CD8-positive, alpha-beta memory T cell (primary cell): ENCODE measurements around the gene C22orf42. TPM values are rescaled to one million over a fixed set of nuclear protein-coding genes. Genes with fewer than 3 reads are reported as not detected.

Source experiments
- CTCF ChIA-PET: fragments of 350-600 bp; sonication (Branson Sonifier 250); formaldehyde crosslinking; loops from one replicate; lab custom pipeline; 2021; ENCODE audit warnings: antibody characterized with exemption; lab: Charles Lee
- POLR2A ChIA-PET: fragments of 350-600 bp; sonication (Branson Sonifier 250); formaldehyde crosslinking; loops from one replicate; lab custom pipeline; 2021; ENCODE audit warnings: antibody characterized with exemption; lab: Charles Lee
- DNase-seq, 5 donors: peaks; one replicate each; pipeline versions ENCODE4 v3.0.0 to v3.0.0-alpha.2; 2020 to 2022; ENCODE audit warnings: mixed read lengths in 1 of 5
- H3K27ac ChIP-seq: one replicate; pipeline ENCODE4 v1.7.0; 2013; ENCODE audit warnings: low read depth, mild to moderate bottlenecking, low read length, moderate library complexity
- H3K27me3 ChIP-seq: 2 replicates; pipeline ENCODE4 v1.7.0; 2013; ENCODE audit warnings: low read length, mild to moderate bottlenecking; ENCODE audit not compliant: insufficient read depth, poor library complexity, severe bottlenecking
- H3K36me3 ChIP-seq: 2 replicates; pipeline ENCODE4 v1.7.0; 2013; ENCODE audit warnings: mild to moderate bottlenecking, low read length, moderate library complexity; ENCODE audit not compliant: insufficient read depth
- H3K4me1 ChIP-seq: 2 replicates; pipeline ENCODE4 v1.7.0; 2013; ENCODE audit warnings: mild to moderate bottlenecking, low read length, moderate library complexity; ENCODE audit not compliant: insufficient read depth
- H3K4me3 ChIP-seq: 2 replicates; pipeline ENCODE4 v1.7.0; 2013; ENCODE audit warnings: mild to moderate bottlenecking, low read length
- H3K9me3 ChIP-seq: 2 replicates; pipeline ENCODE4 v1.7.0; 2013; ENCODE audit warnings: mild to moderate bottlenecking, low read length
- H3K27ac Mint-ChIP-seq, 8 donors: one replicate each; pipeline ENCODE4 v1.8.0; 2020 to 2021; ENCODE audit warnings: mixed read lengths in 8 of 8, mild to moderate bottlenecking in 6 of 8, inconsistent platforms in 3 of 8, moderate library complexity in 3 of 8
- H3K27me3 Mint-ChIP-seq, 2 donors: one replicate each; pipeline ENCODE4 v1.8.0; 2020 to 2021; ENCODE audit warnings: mixed read lengths in 2 of 2, mild to moderate bottlenecking in 1 of 2, moderate library complexity in 1 of 2
- H3K36me3 Mint-ChIP-seq, 3 donors: one replicate each; pipeline ENCODE4 v1.8.0; 2020 to 2021; ENCODE audit warnings: mixed read lengths in 3 of 3, inconsistent platforms in 1 of 3, mild to moderate bottlenecking in 1 of 3
- H3K4me1 Mint-ChIP-seq, 3 donors: one replicate each; pipeline ENCODE4 v1.8.0; 2020 to 2021; ENCODE audit warnings: mixed read lengths in 3 of 3, inconsistent platforms in 1 of 3, mild to moderate bottlenecking in 1 of 3
- H3K4me3 Mint-ChIP-seq, 7 donors: one replicate each; pipeline ENCODE4 v1.8.0; 2020 to 2021; ENCODE audit warnings: mixed read lengths in 7 of 7, mild to moderate bottlenecking in 6 of 7, moderate library complexity in 4 of 7, inconsistent platforms in 2 of 7
- H3K9me3 Mint-ChIP-seq, 5 donors: one replicate each; pipeline ENCODE4 v1.8.0; 2020 to 2022; ENCODE audit warnings: mixed read lengths in 5 of 5, mild to moderate bottlenecking in 3 of 5, moderate library complexity in 2 of 5, inconsistent platforms in 1 of 5
- polyA plus RNA-seq: library from polyadenylated mRNA; unstranded; fragments of 300-500 nt; fragmentation: Illumina TruSeq; gene quantifications from one replicate; pipeline ENCODE4 v1.2.3, GENCODE V29; 2021
- total RNA-seq, 2 experiments: library from RNA; stranded (reverse); gene quantifications; one replicate each; pipeline ENCODE4 v1.2.3, GENCODE V29; 2021

Gene C22orf42
- total and polyA plus RNA-seq, 3 experiments from 2014 or later: not detected

DNA sequence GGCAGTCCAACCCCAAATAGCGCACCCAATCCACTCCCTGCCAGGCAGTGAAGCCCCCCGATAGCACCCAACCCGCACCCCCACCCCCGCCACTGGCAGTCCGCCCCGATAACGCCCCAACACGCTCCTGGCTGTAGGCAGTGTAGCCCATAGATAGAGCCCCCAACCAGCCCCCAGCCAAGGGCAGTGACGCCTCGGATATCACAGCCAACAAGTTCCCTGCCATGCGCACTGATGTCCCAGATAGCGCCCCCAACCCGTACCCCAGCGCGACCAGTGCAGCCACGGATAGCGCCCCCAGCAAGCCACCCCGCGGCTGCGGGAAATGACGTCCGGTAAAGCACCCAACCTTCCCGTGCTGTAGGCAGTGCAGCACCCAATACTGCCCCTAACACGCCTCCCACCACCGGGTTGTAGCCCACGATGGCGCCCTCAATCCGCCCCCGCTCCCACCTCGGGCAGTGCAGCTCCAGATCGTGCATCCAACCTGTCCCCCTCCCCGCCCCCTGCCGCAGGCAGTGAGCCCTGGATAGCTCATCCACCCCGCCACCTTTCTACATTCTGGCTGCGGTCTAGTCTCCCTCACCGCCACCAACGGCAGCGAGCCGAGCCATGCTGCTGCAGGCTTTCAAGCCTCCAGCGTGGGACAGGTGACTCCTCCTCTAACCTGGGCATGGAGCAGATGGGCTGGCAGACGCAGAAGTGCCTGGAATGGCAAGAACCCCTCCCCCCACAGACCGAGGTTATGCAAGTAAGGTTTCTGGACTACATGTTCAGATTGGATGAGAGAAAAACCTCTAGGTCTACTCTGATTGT lies 45.1 kb upstream of the C22orf42 start:
- Mint-ChIP-seq H3K27me3 (peaks cover 2 to 16% of the 10 kb centered on the region in 2 donors), H3K4me1 (peaks cover 51 to 60% (median 60%) of the 10 kb centered on the region in 3 donors), H3K9me3 (no peaks in the 10 kb centered on the region), H3K27ac (peak overlapping the region in 7 of 8 donors; percentile 6 to 91 (median 81)), H3K36me3 (no peaks in the 10 kb centered on the region), H3K4me3 (peak overlapping the region; percentile 75 to 91 (median 85))
- Histone ChIP-seq H3K27ac (no peak overlapping the region), H3K9me3 (no peaks in the 10 kb centered on the region), H3K36me3 (no peaks in the 10 kb centered on the region), H3K27me3 (no peaks in the 10 kb centered on the region), H3K4me1 (peaks cover 49% of the 10 kb centered on the region), H3K4me3 (peak overlapping the region; percentile 44)
- POLR2A ChIA-PET: no interaction called here
- peak in 3 of 5 donors; percentile 36 to 67 (median 41) for DNase-seq
- CTCF ChIA-PET: no interaction called here

DNA sequence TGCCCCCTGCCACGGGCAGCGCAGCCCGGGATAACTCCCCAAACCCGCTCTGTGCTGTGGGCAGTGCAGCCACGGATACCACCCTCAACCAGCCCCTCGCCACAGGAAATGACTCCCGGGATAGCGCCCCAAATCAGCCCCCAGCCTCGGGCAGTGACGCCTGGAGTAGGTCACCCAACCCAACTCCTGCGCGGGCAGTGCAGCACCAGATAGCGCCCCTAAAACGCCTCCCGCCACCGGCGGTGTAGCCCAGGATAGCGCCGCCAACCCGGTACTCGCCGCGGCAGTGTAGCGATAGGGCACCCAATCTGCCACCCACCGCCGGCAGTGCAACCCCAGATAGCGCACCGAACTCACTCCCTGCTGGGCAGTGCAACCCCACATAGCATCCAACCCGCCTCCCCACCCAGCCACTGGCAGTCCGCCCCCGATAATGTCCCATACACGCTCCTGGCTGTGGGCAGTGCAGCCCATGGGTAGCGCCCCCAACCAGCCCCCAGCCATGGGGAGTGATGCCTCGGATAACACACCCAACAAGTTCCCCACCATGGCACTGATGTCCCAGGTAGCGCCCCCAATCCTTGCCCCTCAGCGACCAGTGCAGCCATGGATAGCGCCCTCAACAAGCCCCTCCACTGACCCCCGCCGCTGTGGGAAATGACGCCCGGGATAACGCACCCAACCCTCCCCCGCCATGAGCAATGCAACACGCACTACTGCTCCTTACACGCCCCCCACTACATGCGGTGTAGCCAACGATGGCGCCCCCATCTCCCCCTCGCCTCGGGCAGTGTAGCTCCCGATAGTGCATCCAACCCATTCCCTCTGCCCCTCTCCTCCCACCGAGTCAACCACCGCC lies 44.3 kb upstream of the C22orf42 start:
- H3K4me3 ChIP-seq: peak overlapping the region; percentile 56
- no peak overlapping the region for H3K27ac ChIP-seq
- peak overlapping the region in 5 of 8 donors; percentile 7 to 88 (median 32) for H3K27ac Mint-ChIP-seq
- H3K27me3 ChIP-seq: no peaks in the 10 kb centered on the region
- H3K4me1 Mint-ChIP-seq: peaks cover 51 to 62% (median 60%) of the 10 kb centered on the region in 3 donors
- peaks cover 49% of the 10 kb centered on the region for H3K4me1 ChIP-seq
- peak overlapping the region; percentile 75 to 91 (median 84) for H3K4me3 Mint-ChIP-seq
- no peaks in the 10 kb centered on the region for H3K9me3 Mint-ChIP-seq
- ChIA-PET POLR2A (no interaction called here), CTCF (no interaction called here)
- H3K27me3 Mint-ChIP-seq: peaks cover 2 to 19% of the 10 kb centered on the region in 2 donors
- no peaks in the 10 kb centered on the region for H3K36me3 Mint-ChIP-seq
- no peaks in the 10 kb centered on the region for H3K9me3 ChIP-seq
- H3K36me3 ChIP-seq: no peaks in the 10 kb centered on the region
- peak in 1 of 5 donors; percentile 23 for DNase-seq

DNA sequence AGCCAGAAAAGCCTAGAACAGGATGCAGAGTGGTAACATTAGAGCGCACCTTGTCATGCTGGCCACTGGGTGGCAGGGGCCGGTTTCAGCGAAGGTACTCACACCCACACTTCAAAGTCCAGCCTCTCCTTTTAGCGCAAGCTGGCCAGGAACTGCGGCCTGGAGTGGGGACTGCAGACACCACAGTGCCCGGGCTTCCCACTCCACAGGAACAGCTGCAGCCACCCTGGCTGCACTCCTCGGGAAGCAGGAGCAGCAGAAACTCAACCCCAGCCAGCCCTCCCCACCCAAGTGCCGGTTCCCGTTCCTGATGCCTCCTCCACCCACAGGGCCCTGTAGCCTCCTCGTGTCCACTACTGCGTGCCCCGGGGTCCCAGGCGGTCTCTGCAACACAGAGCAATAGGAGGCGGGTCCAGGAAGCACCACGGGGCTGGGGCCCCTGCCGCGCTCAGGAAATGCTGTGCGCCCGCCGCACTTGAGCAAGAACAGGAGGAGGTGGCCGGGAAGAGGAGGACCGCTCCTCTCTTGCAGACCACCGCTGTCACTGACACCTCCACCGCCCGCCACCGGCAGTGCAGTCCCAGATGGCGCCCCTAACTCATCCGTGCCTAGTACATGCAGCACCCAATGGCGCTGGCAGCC lies 43.6 kb upstream of the C22orf42 start:
- Mint-ChIP-seq H3K27me3 (peaks cover 2 to 19% of the 10 kb centered on the region in 2 donors), H3K4me1 (peaks cover 51 to 62% (median 60%) of the 10 kb centered on the region in 3 donors), H3K9me3 (no peaks in the 10 kb centered on the region), H3K36me3 (no peaks in the 10 kb centered on the region), H3K4me3 (peak overlapping the region; percentile 75 to 91 (median 84)), H3K27ac (peak overlapping the region in 6 of 8 donors; percentile 21 to 88 (median 66))
- CTCF ChIA-PET: interaction anchor here (0.9 to 1.5 kb wide), 3 partner anchors 8 to 271 kb away, joined by 3 read pairs; no protein-coding TSS in a partner anchor
- no peaks in the 10 kb centered on the region for H3K36me3 ChIP-seq
- peak in 1 of 5 donors; percentile 18 for DNase-seq
- H3K27ac ChIP-seq: no peak overlapping the region
- H3K27me3 ChIP-seq: no peaks in the 10 kb centered on the region
- POLR2A ChIA-PET: no interaction called here
- H3K4me1 ChIP-seq: peaks cover 49% of the 10 kb centered on the region
- H3K4me3 ChIP-seq: peak overlapping the region; percentile 56
- no peaks in the 10 kb centered on the region for H3K9me3 ChIP-seq

DNA sequence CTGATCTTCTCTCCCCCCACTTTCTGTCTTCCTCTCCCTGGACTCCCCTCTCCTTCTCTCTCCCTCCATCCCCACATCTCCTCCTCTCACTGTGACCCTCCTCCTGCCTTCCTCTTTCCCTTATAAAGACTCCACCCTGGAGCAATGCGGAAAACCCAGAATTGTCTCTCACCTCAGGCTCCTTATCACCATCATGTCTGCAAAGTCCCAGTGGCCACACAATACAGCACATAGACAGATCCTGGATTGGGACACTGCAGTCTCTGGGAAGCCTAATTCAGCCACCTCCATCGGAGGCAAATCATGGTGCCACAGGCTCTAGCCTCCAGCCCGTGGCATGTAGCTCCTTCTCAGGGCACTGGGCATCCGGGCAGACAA lies 43.0 kb upstream of the C22orf42 start:
- Histone ChIP-seq H3K9me3 (no peaks in the 10 kb centered on the region), H3K36me3 (no peaks in the 10 kb centered on the region), H3K4me1 (peaks cover 49% of the 10 kb centered on the region), H3K27me3 (no peaks in the 10 kb centered on the region), H3K27ac (no peak overlapping the region), H3K4me3 (peak overlapping the region; percentile 56)
- H3K27ac Mint-ChIP-seq: peak overlapping the region in 5 of 8 donors; percentile 44 to 88 (median 71)
- CTCF ChIA-PET: interaction anchor here (0.9 to 1.5 kb wide), 3 partner anchors 9 to 272 kb away, joined by 3 read pairs; no protein-coding TSS in a partner anchor
- no peaks in the 10 kb centered on the region for H3K9me3 Mint-ChIP-seq
- H3K36me3 Mint-ChIP-seq: no peaks in the 10 kb centered on the region
- peaks cover 2 to 19% of the 10 kb centered on the region in 2 donors for H3K27me3 Mint-ChIP-seq
- peaks cover 50 to 60% (median 59%) of the 10 kb centered on the region in 3 donors for H3K4me1 Mint-ChIP-seq
- peak overlapping the region; percentile 75 to 91 (median 84) for H3K4me3 Mint-ChIP-seq
- no peak for DNase-seq
- POLR2A ChIA-PET: no interaction called here

DNA sequence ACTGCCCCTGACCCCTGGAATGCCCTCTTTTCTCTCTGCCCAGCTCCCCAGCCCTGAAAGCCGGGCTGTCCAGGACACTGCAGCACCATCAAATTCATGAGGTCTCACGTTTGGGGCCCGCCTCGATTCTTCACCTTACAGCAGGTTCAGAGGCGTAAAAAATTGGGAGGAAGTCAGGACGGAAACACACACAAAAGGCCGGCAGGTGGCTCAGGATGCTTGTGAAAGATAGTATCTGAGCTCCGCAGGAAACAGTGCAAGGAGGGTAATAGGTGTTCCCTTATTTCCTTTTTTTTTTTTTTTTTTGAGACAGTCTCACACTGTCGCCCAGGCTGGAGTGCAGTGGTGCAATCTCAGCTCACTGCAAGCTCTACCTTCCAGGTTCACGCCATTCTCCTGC lies 41.6 kb upstream of the C22orf42 start:
- POLR2A ChIA-PET: no interaction called here
- CTCF ChIA-PET: interaction anchor here (1.5 kb wide), 1 partner anchor 273 kb away, joined by 3 read pairs; no protein-coding TSS in a partner anchor
- Mint-ChIP-seq H3K9me3 (no peaks in the 10 kb centered on the region), H3K4me3 (peak overlapping the region in 4 of 7 donors; percentile 16 to 69 (median 46)), H3K27me3 (peaks cover 2 to 16% of the 10 kb centered on the region in 2 donors), H3K4me1 (peaks cover 38 to 49% (median 47%) of the 10 kb centered on the region in 3 donors), H3K36me3 (no peaks in the 10 kb centered on the region), H3K27ac (peak overlapping the region in 6 of 8 donors; percentile 5 to 92 (median 38))
- H3K36me3 ChIP-seq: no peaks in the 10 kb centered on the region
- DNase-seq: peak in 2 of 5 donors; percentile 11 to 33
- no peaks in the 10 kb centered on the region for H3K27me3 ChIP-seq
- no peak overlapping the region for H3K27ac ChIP-seq
- H3K4me3 ChIP-seq: no peak overlapping the region
- H3K9me3 ChIP-seq: no peaks in the 10 kb centered on the region
- H3K4me1 ChIP-seq: peaks cover 37% of the 10 kb centered on the region

DNA sequence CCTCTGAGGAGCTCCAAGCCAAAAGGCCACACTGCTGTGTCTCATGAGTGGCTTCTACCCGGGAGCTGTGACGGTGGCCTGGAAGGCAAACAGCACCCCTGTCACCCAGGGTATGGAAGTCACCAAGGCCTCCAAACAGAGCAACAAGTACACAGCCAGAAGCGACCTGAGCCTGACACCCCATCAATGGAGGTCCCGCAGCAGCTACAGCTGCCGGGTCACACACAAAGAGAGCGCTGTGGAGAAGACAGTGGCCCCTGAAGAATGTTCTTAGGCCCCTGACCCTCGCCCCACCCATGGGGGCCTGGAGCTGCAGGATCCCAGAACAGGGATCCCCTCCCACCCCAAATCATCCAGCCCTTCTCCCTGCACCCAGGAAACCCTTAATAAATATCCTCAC lies 40.9 kb upstream of the C22orf42 start:
- peaks cover 37% of the 10 kb centered on the region for H3K4me1 ChIP-seq
- no peak overlapping the region for H3K27ac ChIP-seq
- H3K27me3 ChIP-seq: no peaks in the 10 kb centered on the region
- DNase-seq: no peak
- no peaks in the 10 kb centered on the region for H3K9me3 ChIP-seq
- H3K4me3 ChIP-seq: no peak overlapping the region
- Mint-ChIP-seq H3K4me3 (no peak overlapping the region), H3K27me3 (peaks cover 2 to 15% of the 10 kb centered on the region in 2 donors), H3K36me3 (no peaks in the 10 kb centered on the region), H3K27ac (peak overlapping the region in 1 of 8 donors; percentile 77), H3K9me3 (no peaks in the 10 kb centered on the region), H3K4me1 (peaks cover 37 to 43% (median 40%) of the 10 kb centered on the region in 3 donors)
- CTCF ChIA-PET: no interaction called here
- POLR2A ChIA-PET: no interaction called here
- H3K36me3 ChIP-seq: no peaks in the 10 kb centered on the region

DNA sequence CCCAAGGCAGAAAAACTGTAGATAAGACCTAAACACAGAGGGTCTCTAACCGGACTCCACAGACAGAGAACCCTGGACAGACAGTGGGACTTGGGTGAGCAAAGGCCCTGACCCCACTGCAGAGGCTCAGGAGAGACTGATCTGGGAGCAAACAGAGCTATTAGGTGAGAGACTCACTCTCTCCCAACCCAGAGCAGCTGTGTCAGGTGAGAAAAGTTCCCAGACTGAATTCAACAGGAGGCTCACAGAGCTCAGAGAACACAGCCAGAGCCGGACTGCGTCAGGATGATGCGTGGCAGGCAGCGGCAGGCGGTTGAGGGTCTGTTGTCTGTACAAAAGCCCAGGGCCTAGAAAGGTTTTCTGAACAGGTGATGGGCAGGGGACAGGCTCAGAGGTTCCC lies 40.2 kb upstream of the C22orf42 start:
- no peaks in the 10 kb centered on the region for H3K36me3 Mint-ChIP-seq
- no peaks in the 10 kb centered on the region for H3K36me3 ChIP-seq
- CTCF ChIA-PET: no interaction called here
- no peak for DNase-seq
- peaks cover 37% of the 10 kb centered on the region for H3K4me1 ChIP-seq
- H3K4me3 ChIP-seq: no peak overlapping the region
- H3K4me1 Mint-ChIP-seq: peaks cover 31 to 37% (median 36%) of the 10 kb centered on the region in 3 donors
- no peak overlapping the region for H3K4me3 Mint-ChIP-seq
- H3K27ac Mint-ChIP-seq: peak overlapping the region in 1 of 8 donors; percentile 56
- H3K27me3 Mint-ChIP-seq: peaks cover 2 to 9% of the 10 kb centered on the region in 2 donors
- H3K27me3 ChIP-seq: no peaks in the 10 kb centered on the region
- POLR2A ChIA-PET: no interaction called here
- H3K27ac ChIP-seq: no peak overlapping the region
- no peaks in the 10 kb centered on the region for H3K9me3 Mint-ChIP-seq
- H3K9me3 ChIP-seq: no peaks in the 10 kb centered on the region
